GM23338 (cell line): ENCODE measurements around the gene RTP4. TPM values are rescaled to one million over a fixed set of nuclear protein-coding genes. Genes with fewer than 3 reads are reported as not detected.

Experiments
- ATAC-seq: fragments of 200-7000 bp; cut with Tn5 transposase; 3 replicates; pipeline ENCODE4 v1.9.1; 2020
- DNase-seq: peaks from one replicate; pipeline ENCODE4 v3.0.0-alpha.2; 2015; ENCODE audit warnings: low spot score
- H2AFZ ChIP-seq: fragments of 200-600 bp; sonication (generic); 2 replicates; pipeline ENCODE4 v1.8.0; 2016; ENCODE audit warnings: antibody characterized with exemption, mild to moderate bottlenecking, moderate library complexity
- H3F3A ChIP-seq: fragments of 200-600 bp; sonication (generic); replicated peaks from 2 replicates; pipeline ENCODE4 v1.8.0; 2017; ENCODE audit warnings: antibody characterized with exemption, mixed run types, low read depth
- H3K27ac ChIP-seq: fragments of 200-600 bp; sonication (generic); 2 replicates; pipeline ENCODE4 v1.6.1; 2016; ENCODE audit warnings: low read depth
- H3K27me3 ChIP-seq: fragments of 200-600 bp; sonication (generic); 2 replicates; pipeline ENCODE4 v1.8.0; 2016; ENCODE audit warnings: mild to moderate bottlenecking, mixed run types, moderate library complexity; ENCODE audit not compliant: insufficient read depth
- H3K36me3 ChIP-seq: fragments of 200-600 bp; sonication (generic); 2 replicates; pipeline ENCODE4 v1.8.0; 2016; ENCODE audit warnings: mild to moderate bottlenecking; ENCODE audit not compliant: insufficient read depth
- H3K4me1 ChIP-seq: fragments of 200-600 bp; sonication (generic); 2 replicates; pipeline ENCODE4 v1.8.0; 2016; ENCODE audit warnings: mild to moderate bottlenecking, moderate library complexity; ENCODE audit not compliant: insufficient read depth
- H3K4me2 ChIP-seq: fragments of 200-600 bp; sonication (generic); 2 replicates; pipeline ENCODE4 v1.7.1; 2017; ENCODE audit warnings: mixed run types
- H3K4me3 ChIP-seq: fragments of 200-600 bp; sonication (generic); 2 replicates; pipeline ENCODE4 v1.6.1; 2016; ENCODE audit warnings: mixed run types
- H3K79me2 ChIP-seq: fragments of 200-600 bp; sonication (generic); replicated peaks from 2 replicates; pipeline ENCODE4 v1.8.0; 2017; ENCODE audit warnings: mild to moderate bottlenecking; ENCODE audit not compliant: insufficient read depth
- H3K9me2 ChIP-seq: fragments of 200-600 bp; sonication (generic); 2 replicates; pipeline ENCODE4 v1.8.0; 2017; ENCODE audit not compliant: insufficient read depth
- H4K20me1 ChIP-seq: fragments of 200-600 bp; sonication (generic); replicated peaks from 2 replicates; pipeline ENCODE4 v1.8.0; 2017; ENCODE audit warnings: mild to moderate bottlenecking; ENCODE audit not compliant: insufficient read depth
- H3K27ac Mint-ChIP-seq: 2 replicates; pipeline ENCODE4 v1.8.0; 2020; ENCODE audit warnings: inconsistent platforms, mild to moderate bottlenecking, moderate library complexity, mixed read lengths
- H3K27me3 Mint-ChIP-seq: 3 replicates; pipeline ENCODE4 v1.8.0; 2022; ENCODE audit warnings: low read depth, mild to moderate bottlenecking, moderate library complexity, mixed read lengths, inconsistent platforms; ENCODE audit not compliant: insufficient read depth, poor library complexity
- H3K36me3 Mint-ChIP-seq: 3 replicates; pipeline ENCODE4 v1.8.0; 2021; ENCODE audit warnings: low read depth, mild to moderate bottlenecking, inconsistent platforms, moderate library complexity, mixed read lengths
- H3K4me1 Mint-ChIP-seq: 3 replicates; pipeline ENCODE4 v1.8.0; 2020; ENCODE audit warnings: mild to moderate bottlenecking, inconsistent platforms, mixed read lengths
- H3K4me3 Mint-ChIP-seq: 3 replicates; pipeline ENCODE4 v1.8.0; 2021; ENCODE audit warnings: moderate library complexity, mild to moderate bottlenecking, inconsistent platforms, mixed read lengths
- H3K9me3 Mint-ChIP-seq: 3 replicates; pipeline ENCODE4 v1.8.0; 2020; ENCODE audit warnings: moderate library complexity, mild to moderate bottlenecking, inconsistent platforms, mixed read lengths
- CTCF ChIP-seq, 2 experiments: fragments of 200-600 bp in 1 of 2; sonication (generic) in 1 of 2; conservative IDR thresholded peaks; 2 replicates each; pipeline versions ENCODE4 v1.5.1 to v1.6.1; 2016 to 2017; ENCODE audit warnings: antibody characterized with exemption in 2 of 2, low read depth in 2 of 2, mild to moderate bottlenecking in 2 of 2, moderate library complexity in 1 of 2
- EZH2 ChIP-seq: fragments of 200-600 bp; sonication (generic); IDR thresholded peaks from one replicate; pipeline ENCODE4 v1.8.0; 2017; ENCODE audit warnings: antibody characterized with exemption, mild to moderate bottlenecking, low read depth; ENCODE audit not compliant: unreplicated experiment
- EZH2phosphoT487 ChIP-seq: fragments of 200-600 bp; sonication (generic); IDR thresholded peaks from one replicate; pipeline ENCODE4 v1.8.1; 2018; ENCODE audit warnings: antibody characterized with exemption; ENCODE audit not compliant: unreplicated experiment
- JUNB ChIP-seq: IDR thresholded peaks from one replicate; pipeline ENCODE4 v1.6.1; 2016; ENCODE audit warnings: antibody characterized with exemption; ENCODE audit not compliant: unreplicated experiment
- POLR2AphosphoS5 ChIP-seq: IDR thresholded peaks from 2 replicates; pipeline ENCODE4 v1.6.1; 2016; ENCODE audit warnings: antibody characterized with exemption, low read depth
- STAT1 ChIP-seq: IDR thresholded peaks from one replicate; pipeline ENCODE4 v1.6.1; 2016; ENCODE audit warnings: antibody characterized with exemption; ENCODE audit not compliant: unreplicated experiment
- ZNF331 ChIP-seq: fragments of 250-450 bp; sonication (Bioruptor Pico); IDR thresholded peaks from 2 replicates; pipeline ENCODE4 v1.5.0; 2020; ENCODE audit warnings: low read depth, mild to moderate bottlenecking, moderate library complexity
- ZNF462 ChIP-seq: fragments of 250-450 bp; sonication (Bioruptor Pico); IDR thresholded peaks from 2 replicates; pipeline ENCODE4 v1.5.0; 2020; ENCODE audit warnings: mild to moderate bottlenecking, moderate library complexity
- polyA plus RNA-seq: library from polyadenylated mRNA; unstranded; fragments of >200 nt; fragmentation: Nextera tagmentation; extraction: Ambion mirVana; gene quantifications from 2 replicates; pipeline ENCODE4 v1.2.1, GENCODE V29; 2016
- total RNA-seq: library from RNA; depleted of rRNA; stranded (reverse); fragments of >200 nt; shearing (Covaris generic); gene quantifications from 2 replicates; pipeline ENCODE4 v1.2.3, GENCODE V29; 2014

The RTP4 gene
- total and polyA plus RNA-seq, 2 experiments from 2014 or later = not detected

GRCh38 chr3:187321766-187322165, 46.4 kb upstream of the RTP4 start:
- Histone ChIP-seq H2AFZ (no peak overlapping the region), H3F3A (no peaks in the 10 kb centered on the region), H3K9me2 (peaks cover 27% of the 10 kb centered on the region), H3K27me3 (no peaks in the 10 kb centered on the region), H4K20me1 (no peaks in the 10 kb centered on the region), H3K27ac (no peak overlapping the region), H3K4me1 (peaks cover 14% of the 10 kb centered on the region), H3K36me3 (no peaks in the 10 kb centered on the region), H3K79me2 (no peaks in the 10 kb centered on the region), H3K4me2 (no peak overlapping the region), H3K4me3 (no peak overlapping the region)
- Mint-ChIP-seq H3K4me3 (no peak overlapping the region), H3K4me1 (peaks cover 27% of the 10 kb centered on the region), H3K9me3 (no peaks in the 10 kb centered on the region), H3K27me3 (peaks cover 9% of the 10 kb centered on the region), H3K36me3 (peaks cover 2% of the 10 kb centered on the region; the same call in 2 of the 3 replicates), H3K27ac (no peak overlapping the region)
- ATAC-seq (no peak), DNase-seq (no peak)
- no peak for TF ChIP-seq JUNB
- no peak for TF ChIP-seq EZH2
- TF ChIP-seq STAT1 = no peak
- no peak for TF ChIP-seq POLR2AphosphoS5
- TF ChIP-seq ZNF462 (CRISPR knock-in tag) = no peak
- TF ChIP-seq ZNF331 (CRISPR knock-in tag) = no peak
- no peak for TF ChIP-seq EZH2phosphoT487

GRCh38 chr3:187322291-187322690, 45.9 kb upstream of the RTP4 start:
- H3K9me2 ChIP-seq = peaks cover 27% of the 10 kb centered on the region
- DNase-seq (no peak), ATAC-seq (no peak)
- H3F3A ChIP-seq = no peaks in the 10 kb centered on the region
- H3K36me3 Mint-ChIP-seq = peaks cover 2% of the 10 kb centered on the region; the same call in 2 of the 3 replicates
- H2AFZ ChIP-seq = 0 out of 2 replicates have a peak overlapping the region, but pooled peaks have one; percentile 18
- no peaks in the 10 kb centered on the region for H3K79me2 ChIP-seq
- H3K4me1 Mint-ChIP-seq = peaks cover 27% of the 10 kb centered on the region
- no peak for TF ChIP-seq CTCF (conservative IDR thresholded peaks at IDR 0.05; ENCODE audit: low read depth in 2 of 2)
- no peaks in the 10 kb centered on the region for H4K20me1 ChIP-seq
- no peaks in the 10 kb centered on the region for H3K9me3 Mint-ChIP-seq
- H3K36me3 ChIP-seq = no peaks in the 10 kb centered on the region
- H3K4me2 ChIP-seq = peak overlapping the region; percentile 44; the same call in 1 of the 2 replicates
- no peak overlapping the region for H3K27ac ChIP-seq
- H3K4me3 Mint-ChIP-seq = no peak overlapping the region
- H3K27me3 ChIP-seq = no peaks in the 10 kb centered on the region
- H3K27me3 Mint-ChIP-seq = peaks cover 9% of the 10 kb centered on the region
- peaks cover 14% of the 10 kb centered on the region for H3K4me1 ChIP-seq
- no peak overlapping the region for H3K4me3 ChIP-seq
- no peak overlapping the region for H3K27ac Mint-ChIP-seq
